ENCODE data around the gene LRRC17. TPM values are rescaled to one million over a fixed set of nuclear protein-coding genes. Genes with fewer than 3 reads are reported as not detected.

Gene LRRC17
- total and polyA plus RNA-seq, 12 donors: 1.5 to 26.3 (median 3.3) TPM

- intact Hi-C loops (cut with DNase I): no loop called here
- H3K36me3 ChIP-seq (replicated peaks in 1 of 2): no peaks in the 10 kb centered on the region
- WGBS, 4 donors: 52 to 56% (median 54%) methylated on average over 5 to 6 of the region's 6 CpGs
- DNase-seq: no peak
- H3K9me3 ChIP-seq (replicated peaks in 1 of 3): no peaks in the 10 kb centered on the region
- no peak overlapping the region for H3K4me3 ChIP-seq
- TF ChIP-seq POLR2A (IDR thresholded peaks at IDR 0.05): no peak
- TF ChIP-seq, protein P1, sequence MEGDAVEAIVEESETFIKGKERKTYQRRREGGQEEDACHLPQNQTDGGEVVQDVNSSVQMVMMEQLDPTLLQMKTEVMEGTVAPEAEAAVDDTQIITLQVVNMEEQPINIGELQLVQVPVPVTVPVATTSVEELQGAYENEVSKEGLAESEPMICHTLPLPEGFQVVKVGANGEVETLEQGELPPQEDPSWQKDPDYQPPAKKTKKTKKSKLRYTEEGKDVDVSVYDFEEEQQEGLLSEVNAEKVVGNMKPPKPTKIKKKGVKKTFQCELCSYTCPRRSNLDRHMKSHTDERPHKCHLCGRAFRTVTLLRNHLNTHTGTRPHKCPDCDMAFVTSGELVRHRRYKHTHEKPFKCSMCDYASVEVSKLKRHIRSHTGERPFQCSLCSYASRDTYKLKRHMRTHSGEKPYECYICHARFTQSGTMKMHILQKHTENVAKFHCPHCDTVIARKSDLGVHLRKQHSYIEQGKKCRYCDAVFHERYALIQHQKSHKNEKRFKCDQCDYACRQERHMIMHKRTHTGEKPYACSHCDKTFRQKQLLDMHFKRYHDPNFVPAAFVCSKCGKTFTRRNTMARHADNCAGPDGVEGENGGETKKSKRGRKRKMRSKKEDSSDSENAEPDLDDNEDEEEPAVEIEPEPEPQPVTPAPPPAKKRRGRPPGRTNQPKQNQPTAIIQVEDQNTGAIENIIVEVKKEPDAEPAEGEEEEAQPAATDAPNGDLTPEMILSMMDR (IDR thresholded peaks at IDR 0.05): no peak
- H3K27ac ChIP-seq: peak overlapping the region in 2 of 5 donors; percentile 38 to 73
- peaks cover 0 to 24% of the 10 kb centered on the region in 2 donors for H3K4me1 ChIP-seq (replicated peaks in 1 of 2)
- no peaks in the 10 kb centered on the region for H3K27me3 ChIP-seq
These were observed 22.8 kb downstream of the LRRC17 start for GRCh38 chr7:102935450-102936115.

GRCh38 chr7:102938679-102939078 is 25.9 kb downstream of the LRRC17 start:
- H3K4me3 ChIP-seq: no peak overlapping the region
- WGBS, 4 donors: 65 to 79% (median 76%) methylated on average over 1 of the region's 1 CpG
- no peak for DNase-seq
- peak overlapping the region in 2 of 5 donors; percentile 3 to 19 for H3K27ac ChIP-seq
- intact Hi-C loops (cut with DNase I): no loop called here
- peaks cover 0 to 24% of the 10 kb centered on the region in 2 donors for H3K4me1 ChIP-seq (replicated peaks in 1 of 2)
- H3K36me3 ChIP-seq (replicated peaks in 1 of 2): no peaks in the 10 kb centered on the region
- TF ChIP-seq POLR2A (IDR thresholded peaks at IDR 0.05): no peak
- TF ChIP-seq, protein P1 (IDR thresholded peaks at IDR 0.05): no peak
- H3K9me3 ChIP-seq (replicated peaks in 1 of 3): no peaks in the 10 kb centered on the region
- no peaks in the 10 kb centered on the region for H3K27me3 ChIP-seq

- no peak overlapping the region for H3K4me3 ChIP-seq
- H3K27me3 ChIP-seq: no peaks in the 10 kb centered on the region
- peak overlapping the region in 1 of 5 donors; percentile 7 for H3K27ac ChIP-seq
- H3K9me3 ChIP-seq (replicated peaks in 1 of 3): no peaks in the 10 kb centered on the region
- intact Hi-C loops (cut with DNase I): no loop called here
- TF ChIP-seq POLR2A (IDR thresholded peaks at IDR 0.05): no peak
- TF ChIP-seq, protein P1 (IDR thresholded peaks at IDR 0.05): no peak
- DNase-seq: no peak
- WGBS, 4 donors: 66 to 81% (median 76%) methylated on average over 4 of the region's 4 CpGs
- H3K36me3 ChIP-seq (replicated peaks in 1 of 2): no peaks in the 10 kb centered on the region
- H3K4me1 ChIP-seq (replicated peaks in 1 of 2): peaks cover 0 to 9% of the 10 kb centered on the region in 2 donors
These were observed 29.5 kb downstream of the LRRC17 start for GRCh38 chr7:102942181-102942866.

DNA sequence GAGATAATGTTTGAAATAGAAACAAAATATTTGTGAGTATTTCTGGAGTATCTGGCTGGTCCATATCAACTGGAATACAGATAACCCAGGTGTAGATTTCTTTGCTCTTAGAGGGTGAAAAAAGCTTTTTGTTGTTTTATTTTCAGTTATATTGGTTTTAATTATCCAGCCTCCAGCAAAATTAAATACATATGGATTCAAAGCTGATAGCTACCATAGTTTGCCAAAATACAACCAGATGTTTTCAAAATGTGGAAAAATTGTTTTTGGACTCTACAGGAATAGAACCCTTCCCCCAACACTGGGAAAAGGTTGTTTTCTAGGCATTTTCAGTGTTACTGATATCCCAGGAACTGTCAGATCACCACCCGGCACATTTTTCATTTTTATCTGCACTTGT is 30.1 kb downstream of the LRRC17 start:
- intact Hi-C loops (cut with DNase I): no loop called here
- Histone ChIP-seq H3K4me3 (no peak overlapping the region), H3K9me3 (replicated peaks in 1 of 3) (no peaks in the 10 kb centered on the region), H3K27ac (no peak overlapping the region), H3K27me3 (no peaks in the 10 kb centered on the region), H3K4me1 (replicated peaks in 1 of 2) (peaks cover 0 to 9% of the 10 kb centered on the region in 2 donors), H3K36me3 (replicated peaks in 1 of 2) (no peaks in the 10 kb centered on the region)
- WGBS, 4 donors: 73 to 84% (median 80%) methylated on average over 1 of the region's 1 CpG
- no peak for DNase-seq
- no peak for TF ChIP-seq POLR2A (IDR thresholded peaks at IDR 0.05)
- TF ChIP-seq, protein P1 (IDR thresholded peaks at IDR 0.05): no peak

Measured in adrenal gland (tissue), 12 donors.